Hepatocyte (in vitro differentiated cells): Measurements from ENCODE around the gene TELO2.

Source experiments
- CTCF ChIP-seq: fragments of 200-600 bp; sonication (generic); IDR thresholded peaks from 2 replicates; pipeline ENCODE4 v1.5.1; 2016; ENCODE audit warnings: antibody characterized with exemption, mild to moderate bottlenecking; ENCODE audit not compliant: poor library complexity
- EZH2 ChIP-seq: fragments of 200-600 bp; sonication (generic); IDR thresholded peaks from 2 replicates; pipeline ENCODE4 v1.6.1; 2016; ENCODE audit warnings: antibody characterized with exemption, mild to moderate bottlenecking, borderline replicate concordance
- EZH2phosphoT487 ChIP-seq: fragments of 200-600 bp; sonication (generic); IDR thresholded peaks from one replicate; pipeline ENCODE4 v1.6.1; 2018; ENCODE audit warnings: antibody characterized with exemption, mild to moderate bottlenecking, low read depth, moderate library complexity; ENCODE audit not compliant: unreplicated experiment, severe bottlenecking

- TF ChIP-seq CTCF (no peak), EZH2 (no peak), EZH2phosphoT487 (no peak)
Measured at GRCh38 chr16:1489077-1489476, 4.1 kb upstream of the TELO2 start.
